Adrenal gland (tissue), 12 donors: ENCODE data around the gene TNRC6C. TPM values are rescaled to one million over a fixed set of nuclear protein-coding genes. Genes with fewer than 3 reads are reported as not detected.

Source experiments
- DNase-seq, 7 donors: peaks; one replicate each; pipeline ENCODE4 v3.0.0-alpha.2; 2019 to 2020
- H3K27ac ChIP-seq, 5 donors: fragments of 200-600 bp; sonication (generic) in 4 of 5; 1 replicate in 3 of 5; 2 replicates in 2 of 5; pipeline versions ENCODE4 v1.5.1 to v1.8.0; 2016 to 2020; ENCODE audit warnings: mild to moderate bottlenecking in 1 of 5
- H3K27me3 ChIP-seq: fragments of 200-600 bp; 2 replicates; pipeline ENCODE4 v1.8.0; 2021
- H3K36me3 ChIP-seq, 2 donors: fragments of 200-600 bp; replicated peaks in 1 of 2; 1 replicate in 1 of 2; 2 replicates in 1 of 2; pipeline versions ENCODE4 v1.5.1 to v1.8.0; 2018 to 2022
- H3K4me1 ChIP-seq, 2 donors: fragments of 200-600 bp; replicated peaks in 1 of 2; 1 replicate in 1 of 2; 2 replicates in 1 of 2; pipeline versions ENCODE4 v1.5.1 to v1.8.0; 2018 to 2021
- H3K4me3 ChIP-seq, 4 donors: fragments of 200-600 bp; sonication (generic) in 3 of 4; one replicate each; pipeline ENCODE4 v1.5.1; 2016 to 2018
- H3K9me3 ChIP-seq, 3 donors: fragments of 200-600 bp; sonication (generic) in 1 of 3; replicated peaks in 1 of 3; 1 replicate in 2 of 3; 2 replicates in 1 of 3; pipeline versions ENCODE4 v1.5.1 to v1.8.0; 2016 to 2021
- POLR2A ChIP-seq, 2 donors: fragments of 450-650 bp; IDR thresholded peaks; one replicate each; pipeline ENCODE4 v1.6.1; 2017; ENCODE audit warnings: antibody characterized with exemption in 2 of 2, mild to moderate bottlenecking in 2 of 2, moderate library complexity in 1 of 2
- WGBS, 4 donors: extraction: QIAGEN DNeasy Blood & Tissue Kit in 2 of 4; methylation state at CpG; one replicate each; pipeline versions ENCODE4 v1.1.5 to v1.1.7; 2013 to 2017; 5-methylcytosine and 5-hydroxymethylcytosine counted together
- intact Hi-C, 2 donors: fragments of 100-400 bp; cut with DNase I; formaldehyde crosslinking; loops; one replicate each; pipeline versions ENCODE4 v1.14.1 to v1.15.0; 2022 to 2023
- polyA plus RNA-seq, 3 donors: library from polyadenylated mRNA; stranded (reverse); fragments of 200-250 nt in 2 of 3; fragments of 350-450 nt in 1 of 3; fragmentation: Illumina TruSeq in 1 of 3; extraction: RNeasy Lipid Tissue Mini Kit (QIAGEN cat#74804) in 1 of 3; gene quantifications; one replicate each; pipeline ENCODE4 v1.2.3, GENCODE V29; 2013 to 2014
- total RNA-seq, 9 donors: library from RNA; depleted of rRNA in 4 of 9; stranded (reverse); fragments of >200 nt in 4 of 9; fragments of 120-200 nt in 1 of 9; fragmentation: NEBNext Ultra II Directional in 1 of 9; extraction: Animal tissue kit (Norgen Biotek cat#: 25700) in 1 of 9; gene quantifications; one replicate each; pipeline versions ENCODE4 v1.1.0 to v1.2.4, GENCODE V29; 2013 to 2023
- TF ChIP-seq, protein P1 (sequence below), 6 experiments: fragments of 450-650 bp in 4 of 6; fragments of 200-600 bp in 2 of 6; sonication (generic) in 1 of 6; IDR thresholded peaks; 1 replicate in 5 of 6; 2 replicates in 1 of 6; pipeline versions ENCODE4 v1.5.1 to v1.8.0; 2016 to 2021; ENCODE audit warnings: antibody characterized with exemption in 6 of 6, mild to moderate bottlenecking in 2 of 6, moderate library complexity in 1 of 6
- donor health status: healthy with polysubstance abuse.
- donor health status: Bipolar disorder and iron deficiency.
- donor health status: DM: yes; HTN: yes; CAD: no.
- donor health status: DM: no; HTN: no; CAD: no.
- donor health status: DM: no; HTN: no; CAD: no.
- donor health status: DM: yes; HTN: yes; CAD: no.

TNRC6C gene
- total and polyA plus RNA-seq, 12 donors: 2.8 to 18.7 (median 11.2) TPM

DNA sequence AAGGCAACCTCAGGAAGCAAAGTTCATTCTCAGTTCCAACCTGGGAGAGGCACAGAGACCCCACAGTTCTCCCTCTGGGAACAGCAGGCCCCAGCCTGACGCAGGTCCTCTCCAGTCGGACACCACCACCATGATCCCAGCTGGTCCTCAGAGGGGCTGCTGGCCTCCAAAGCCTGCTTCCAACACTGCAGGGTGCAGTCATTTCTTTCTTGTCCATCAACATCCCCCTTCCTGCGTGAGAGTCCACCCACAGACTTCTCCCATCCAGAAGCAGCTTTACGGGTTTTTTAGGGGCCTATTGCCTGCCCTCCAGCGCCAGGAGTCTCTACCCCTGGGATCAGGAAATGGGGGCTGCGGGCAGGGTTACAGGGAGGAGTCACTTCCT, 29.3 kb upstream of the TNRC6C start:
- 69 to 83% (median 74%) methylated on average over 4 to 6 of the region's 6 CpGs for WGBS, 4 donors
- no peak for DNase-seq
- intact Hi-C loops: no loop called here
- Histone ChIP-seq H3K27me3 (peaks cover 18% of the 10 kb centered on the region), H3K4me3 (no peak overlapping the region), H3K36me3 (no peaks in the 10 kb centered on the region), H3K9me3 (no peaks in the 10 kb centered on the region), H3K27ac (no peak overlapping the region), H3K4me1 (no peaks in the 10 kb centered on the region)
- TF ChIP-seq, protein P1, sequence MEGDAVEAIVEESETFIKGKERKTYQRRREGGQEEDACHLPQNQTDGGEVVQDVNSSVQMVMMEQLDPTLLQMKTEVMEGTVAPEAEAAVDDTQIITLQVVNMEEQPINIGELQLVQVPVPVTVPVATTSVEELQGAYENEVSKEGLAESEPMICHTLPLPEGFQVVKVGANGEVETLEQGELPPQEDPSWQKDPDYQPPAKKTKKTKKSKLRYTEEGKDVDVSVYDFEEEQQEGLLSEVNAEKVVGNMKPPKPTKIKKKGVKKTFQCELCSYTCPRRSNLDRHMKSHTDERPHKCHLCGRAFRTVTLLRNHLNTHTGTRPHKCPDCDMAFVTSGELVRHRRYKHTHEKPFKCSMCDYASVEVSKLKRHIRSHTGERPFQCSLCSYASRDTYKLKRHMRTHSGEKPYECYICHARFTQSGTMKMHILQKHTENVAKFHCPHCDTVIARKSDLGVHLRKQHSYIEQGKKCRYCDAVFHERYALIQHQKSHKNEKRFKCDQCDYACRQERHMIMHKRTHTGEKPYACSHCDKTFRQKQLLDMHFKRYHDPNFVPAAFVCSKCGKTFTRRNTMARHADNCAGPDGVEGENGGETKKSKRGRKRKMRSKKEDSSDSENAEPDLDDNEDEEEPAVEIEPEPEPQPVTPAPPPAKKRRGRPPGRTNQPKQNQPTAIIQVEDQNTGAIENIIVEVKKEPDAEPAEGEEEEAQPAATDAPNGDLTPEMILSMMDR (IDR thresholded peaks at IDR 0.05): no peak
- no peak for TF ChIP-seq POLR2A (IDR thresholded peaks at IDR 0.05)

DNA sequence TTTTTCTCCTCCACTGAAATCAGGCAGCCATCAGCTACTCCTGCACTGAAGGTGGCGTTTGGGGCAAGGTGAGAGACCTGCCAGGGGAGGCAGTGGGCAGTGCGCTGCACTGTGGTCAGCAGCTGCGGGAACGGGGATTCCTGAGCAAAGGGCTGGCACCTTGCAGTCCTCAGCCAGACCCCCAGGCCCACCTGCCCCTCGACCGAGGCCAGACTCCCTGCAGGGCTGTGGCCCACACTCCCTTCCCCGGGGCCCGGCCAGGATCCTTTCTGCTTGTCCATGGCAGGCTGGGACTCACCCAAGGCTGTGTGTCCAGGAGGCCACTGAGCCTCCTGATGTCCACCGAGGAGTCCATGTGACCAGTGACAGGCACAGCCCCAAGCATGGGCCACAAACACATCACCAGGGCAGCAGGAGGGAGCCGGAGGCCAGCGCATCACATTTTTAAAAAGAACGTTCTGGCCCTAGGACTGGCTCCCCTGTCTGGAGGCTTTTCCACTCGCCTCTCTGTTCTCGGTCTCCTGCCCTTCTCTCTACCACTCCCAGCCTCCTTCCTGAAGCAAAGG, 28.5 kb upstream of the TNRC6C start:
- no peaks in the 10 kb centered on the region for H3K9me3 ChIP-seq
- H3K4me1 ChIP-seq: no peaks in the 10 kb centered on the region
- WGBS, 4 donors: 76 to 89% (median 80%) methylated on average over 10 to 14 of the region's 14 CpGs
- H3K4me3 ChIP-seq: no peak overlapping the region
- peaks cover 16% of the 10 kb centered on the region for H3K27me3 ChIP-seq
- intact Hi-C loops: no loop called here
- no peaks in the 10 kb centered on the region for H3K36me3 ChIP-seq
- TF ChIP-seq, protein P1 (IDR thresholded peaks at IDR 0.05): no peak
- TF ChIP-seq POLR2A (IDR thresholded peaks at IDR 0.05): no peak
- no peak for DNase-seq
- H3K27ac ChIP-seq: no peak overlapping the region

DNA sequence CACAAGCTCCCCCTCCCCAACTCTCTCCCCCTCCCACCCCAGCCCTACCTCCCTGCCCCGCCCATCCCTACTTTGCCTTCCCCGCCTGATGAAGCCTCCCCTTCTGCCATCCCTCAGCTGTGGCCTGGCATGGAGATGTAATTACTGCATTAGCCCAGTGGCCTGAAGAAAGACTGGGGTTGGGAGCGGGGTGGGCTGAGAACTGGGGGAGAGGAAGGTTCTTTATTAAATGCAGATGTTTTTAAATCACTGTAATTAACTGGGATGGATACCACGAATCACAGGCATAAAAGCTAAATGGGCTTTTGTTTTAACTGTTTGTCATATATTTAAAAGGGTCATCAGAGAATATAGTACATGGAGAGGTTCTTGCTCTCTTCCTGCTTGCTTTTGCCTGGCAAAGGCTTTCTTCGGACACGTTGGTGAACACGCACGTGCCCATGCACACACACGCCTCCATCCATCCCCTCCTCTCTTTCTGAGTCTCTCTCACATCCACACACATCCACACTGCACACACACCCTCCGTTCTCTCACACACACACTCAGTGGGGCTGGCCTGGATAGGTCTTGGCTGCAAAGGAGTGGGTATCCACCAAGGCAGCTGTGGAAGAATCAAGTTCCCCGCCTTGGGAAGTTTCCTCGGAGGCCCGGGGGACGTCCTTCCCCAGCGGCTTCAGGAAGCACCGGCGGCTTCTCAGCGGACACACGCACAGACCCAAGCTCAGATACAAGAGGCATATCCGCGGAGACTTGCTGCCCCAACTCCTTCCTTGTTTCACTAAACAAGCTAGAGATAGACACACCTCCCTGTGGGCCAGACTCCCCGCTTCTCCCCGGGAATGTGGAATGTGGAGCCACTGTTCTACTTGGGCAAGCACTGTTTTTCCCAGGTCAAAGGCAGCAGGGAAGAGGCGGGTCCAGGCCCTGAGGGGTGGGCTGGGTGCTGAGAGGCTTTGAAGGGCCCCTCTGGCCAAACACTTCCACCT, 27.4 kb upstream of the TNRC6C start:
- peaks cover 15% of the 10 kb centered on the region for H3K27me3 ChIP-seq
- H3K27ac ChIP-seq: no peak overlapping the region
- H3K9me3 ChIP-seq: no peaks in the 10 kb centered on the region
- H3K4me3 ChIP-seq: no peak overlapping the region
- no peak for DNase-seq
- intact Hi-C loops: no loop called here
- TF ChIP-seq, protein P1 (IDR thresholded peaks at IDR 0.05): no peak
- TF ChIP-seq POLR2A (IDR thresholded peaks at IDR 0.05): no peak
- WGBS, 4 donors: 51 to 67% (median 64%) methylated on average over 21 to 24 of the region's 24 CpGs
- no peaks in the 10 kb centered on the region for H3K36me3 ChIP-seq
- no peaks in the 10 kb centered on the region for H3K4me1 ChIP-seq

DNA sequence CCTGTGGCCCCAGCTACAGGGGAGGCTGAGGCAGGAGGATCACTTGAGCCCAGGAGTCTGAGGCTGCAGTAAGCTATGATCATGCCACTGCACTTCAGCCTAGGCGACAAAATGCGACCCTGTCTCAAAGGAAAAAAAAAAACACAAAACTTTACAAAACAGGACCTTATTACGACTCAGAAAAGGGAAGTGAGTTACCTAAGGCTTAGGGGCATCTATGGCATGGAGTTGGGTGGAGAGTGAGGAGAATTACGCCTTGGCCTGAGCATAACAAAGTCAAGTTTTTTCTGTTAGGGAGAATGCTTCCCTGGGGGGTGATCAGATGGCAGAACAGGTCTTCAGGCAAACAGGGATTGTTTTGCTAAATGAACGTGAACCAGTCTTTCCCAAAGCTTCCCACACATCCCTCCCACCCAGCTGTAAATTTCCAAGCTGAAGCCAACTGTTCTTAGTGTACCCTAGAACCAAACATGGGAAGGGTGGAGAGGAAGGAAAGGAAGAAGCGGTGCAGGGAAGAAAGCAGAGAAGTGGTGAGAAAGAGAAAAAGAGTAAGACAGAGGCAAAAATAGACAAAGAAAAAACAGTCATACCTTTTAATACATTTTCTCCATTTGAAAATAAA, 24.6 kb upstream of the TNRC6C start:
- no peak for DNase-seq
- no peaks in the 10 kb centered on the region for H3K9me3 ChIP-seq
- no peak overlapping the region for H3K27ac ChIP-seq
- no peaks in the 10 kb centered on the region for H3K4me1 ChIP-seq
- peaks cover 18% of the 10 kb centered on the region for H3K27me3 ChIP-seq
- intact Hi-C loops: no loop called here
- H3K36me3 ChIP-seq: no peaks in the 10 kb centered on the region
- TF ChIP-seq, protein P1 (IDR thresholded peaks at IDR 0.05): no peak
- no peak for TF ChIP-seq POLR2A (IDR thresholded peaks at IDR 0.05)
- no peak overlapping the region for H3K4me3 ChIP-seq
- WGBS, 4 donors: 78 to 81% (median 80%) methylated on average over 6 of the region's 6 CpGs
